NCI-H1092 (cell line): Measurements from ENCODE around the gene TNIK.

Experiments used
- DNase-seq: peaks from one replicate; lab custom pipeline; 2025; lab: John Stamatoyannopoulos, UW

TNIK gene

GRCh38 chr3:171226794-171227193 is 233.4 kb downstream of the TNIK start:
- DNase-seq = no peak

GRCh38 chr3:171225708-171226107 is 234.5 kb downstream of the TNIK start:
- no peak for DNase-seq

- no peak for DNase-seq
Observed at GRCh38 chr3:171225165-171225564, 235.0 kb downstream of the TNIK start.

GRCh38 chr3:171223396-171223795 is 236.8 kb downstream of the TNIK start:
- DNase-seq = no peak

GRCh38 chr3:171222995-171223394 is 237.2 kb downstream of the TNIK start:
- DNase-seq = no peak

GRCh38 chr3:171221597-171221996 is 238.6 kb downstream of the TNIK start:
- no peak for DNase-seq

- DNase-seq = no peak
Observed at GRCh38 chr3:171221104-171221503, 239.1 kb downstream of the TNIK start.

GRCh38 chr3:171219258-171219657 is 240.9 kb downstream of the TNIK start:
- DNase-seq = no peak

GRCh38 chr3:171218069-171218468 is 242.1 kb downstream of the TNIK start:
- DNase-seq = no peak

- no peak for DNase-seq
Observed at GRCh38 chr3:171213907-171214306, 246.3 kb downstream of the TNIK start.

- DNase-seq = no peak
Observed at GRCh38 chr3:171213178-171213577, 247.0 kb downstream of the TNIK start.

GRCh38 chr3:171212648-171213047 is 247.6 kb downstream of the TNIK start:
- no peak for DNase-seq

GRCh38 chr3:171206283-171206682 is 253.9 kb downstream of the TNIK start:
- no peak for DNase-seq

GRCh38 chr3:171204942-171205341 is 255.3 kb downstream of the TNIK start:
- no peak for DNase-seq

- no peak for DNase-seq
Observed at GRCh38 chr3:171201825-171202224, 258.4 kb downstream of the TNIK start.

- DNase-seq = no peak
Observed at GRCh38 chr3:171200750-171201088, 259.5 kb downstream of the TNIK start.

- no peak for DNase-seq
Observed at GRCh38 chr3:171200052-171200749, 260.0 kb downstream of the TNIK start.

GRCh38 chr3:171199473-171199829 is 260.8 kb downstream of the TNIK start:
- no peak for DNase-seq

GRCh38 chr3:171198781-171199472 is 261.3 kb downstream of the TNIK start:
- DNase-seq = no peak

GRCh38 chr3:171195686-171196085 is 264.5 kb downstream of the TNIK start:
- no peak for DNase-seq

GRCh38 chr3:171194965-171195364 is 265.2 kb downstream of the TNIK start:
- DNase-seq = no peak

GRCh38 chr3:171193693-171194092 is 266.5 kb downstream of the TNIK start:
- no peak for DNase-seq

- DNase-seq = peak; percentile 55
Observed at GRCh38 chr3:171192176-171192854, 267.9 kb downstream of the TNIK start.
